Uterus (tissue), 4 donors: ENCODE data around the gene LIMCH1. TPM values are rescaled to one million over a fixed set of nuclear protein-coding genes. Genes with fewer than 3 reads are reported as not detected.
"Not testable (repeated sequence)": the region's sequence is repeated elsewhere in the genome, so short reads cannot be mapped to it uniquely, and the experiment has no call there.

Source experiments
- DNase-seq, 2 donors: peaks; one replicate each; pipeline ENCODE4 v3.0.0-alpha.2; 2019 to 2020
- H3K27ac ChIP-seq, 2 donors: fragments of 200-600 bp; sonication (generic); 1 replicate in 1 of 2; 2 replicates in 1 of 2; pipeline ENCODE4 v1.5.1; 2016 to 2018
- H3K27me3 ChIP-seq, 2 donors: fragments of 200-600 bp; sonication (generic); one replicate each; pipeline ENCODE4 v1.5.1; 2018 to 2019; ENCODE audit warnings: control low read depth in 1 of 2
- H3K36me3 ChIP-seq, 2 donors: fragments of 200-600 bp; sonication (generic); one replicate each; pipeline ENCODE4 v1.5.1; 2019; ENCODE audit warnings: control low read depth in 1 of 2
- H3K4me1 ChIP-seq, 2 donors: fragments of 200-600 bp; sonication (generic); one replicate each; pipeline ENCODE4 v1.5.1; 2018 to 2019; ENCODE audit warnings: control low read depth in 1 of 2
- H3K4me3 ChIP-seq, 2 donors: fragments of 200-600 bp; sonication (generic); 1 replicate in 1 of 2; 2 replicates in 1 of 2; pipeline ENCODE4 v1.5.1; 2018 to 2019; ENCODE audit warnings: mild to moderate bottlenecking in 1 of 2
- H3K9me3 ChIP-seq, 2 donors: fragments of 200-600 bp; sonication (generic); one replicate each; pipeline ENCODE4 v1.5.1; 2019; ENCODE audit warnings: control low read depth in 1 of 2
- CTCF ChIP-seq, 4 experiments: fragments of 200-600 bp in 2 of 4; fragments of 450-650 bp in 2 of 4; sonication (generic) in 2 of 4; IDR thresholded peaks; one replicate each; pipeline ENCODE4 v1.5.1; 2016 to 2019; ENCODE audit warnings: antibody characterized with exemption in 4 of 4, mild to moderate bottlenecking in 2 of 4, moderate library complexity in 1 of 4
- POLR2A ChIP-seq, 2 donors: fragments of 450-650 bp; IDR thresholded peaks; one replicate each; pipeline ENCODE4 v1.6.1; 2016; ENCODE audit warnings: antibody characterized with exemption in 2 of 2, mild to moderate bottlenecking in 1 of 2, moderate library complexity in 1 of 2
- intact Hi-C: fragments of 100-400 bp; cut with DNase I; formaldehyde crosslinking; loops from one replicate; pipeline ENCODE4 v1.15.1; 2023; ENCODE audit warnings: low total_unique reads
- total RNA-seq, 4 donors: library from RNA; depleted of rRNA in 3 of 4; stranded (reverse); fragments of >200 nt in 3 of 4; gene quantifications; one replicate each; pipeline versions ENCODE4 v1.1.0 to v1.2.4, GENCODE V29; 2014 to 2023
- donor health status: DM: yes; HTN: yes; CAD: no.

The LIMCH1 gene
- 10 to 100 TPM; 12.9 to 49.5 (median 28.2) TPM for total RNA-seq

DNA sequence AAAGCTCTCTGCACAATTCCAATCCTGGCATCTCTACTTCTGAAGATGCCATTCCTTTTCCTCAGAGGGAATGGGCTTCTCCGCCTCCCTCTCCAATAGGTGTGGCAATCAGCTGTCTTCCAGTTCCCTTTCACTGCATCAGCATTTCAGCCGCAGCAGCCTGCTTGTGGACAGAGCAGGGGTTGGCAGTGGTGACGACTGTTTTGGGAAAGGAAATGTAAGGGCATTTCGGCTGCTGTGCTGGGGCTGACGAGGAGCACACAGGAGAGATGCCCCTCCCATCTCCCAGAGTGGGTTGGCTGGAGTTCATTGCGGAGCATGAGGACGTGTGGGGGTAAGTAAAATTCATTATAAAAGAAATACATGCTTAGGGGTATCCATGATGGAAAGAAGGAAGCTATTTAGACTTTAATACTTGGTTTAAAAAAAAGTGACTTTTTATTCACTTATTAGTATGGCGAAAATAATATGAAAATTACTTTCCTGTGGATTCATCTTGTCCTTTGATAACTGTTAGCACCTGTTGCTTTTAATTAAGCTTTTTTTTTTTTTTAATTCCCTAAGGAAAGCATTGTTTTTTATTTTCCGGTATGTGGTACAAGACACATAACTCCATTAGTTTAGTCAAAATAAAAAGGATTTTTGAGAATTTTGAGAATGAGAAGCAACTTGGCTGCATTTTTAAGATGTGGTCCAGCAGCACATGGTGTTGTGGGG is at the start of gene LIMCH1:
Gene LIMCH1 (plus strand): TSS at position 141 of the 717 bp plus-strand sequence. CDS start 67,839 bp downstream, outside the sequence.
- Histone ChIP-seq H3K36me3 (no peaks in the 10 kb centered on the region), H3K4me1 (no peaks in the 10 kb centered on the region), H3K27ac (peak within 1 kb of the TSS; percentile 29 to 61), H3K4me3 (peak within 1 kb of the TSS in 1 of 2 donors; percentile 11), H3K27me3 (no peaks in the 10 kb centered on the region), H3K9me3 (no peaks in the 10 kb centered on the region)
- TF ChIP-seq CTCF (IDR thresholded peaks at IDR 0.05) (no peak), POLR2A (IDR thresholded peaks at IDR 0.05) (no peak)
- DNase-seq, result peak; percentile 19 to 40
- intact Hi-C loops, result no loop called here

- intact Hi-C loops, H3K27me3 ChIP-seq, H3K27ac ChIP-seq: not testable (repeated sequence)
These were observed 46.8 kb upstream of the LIMCH1 start for GRCh38 chr4:41491081-41491576.

DNA sequence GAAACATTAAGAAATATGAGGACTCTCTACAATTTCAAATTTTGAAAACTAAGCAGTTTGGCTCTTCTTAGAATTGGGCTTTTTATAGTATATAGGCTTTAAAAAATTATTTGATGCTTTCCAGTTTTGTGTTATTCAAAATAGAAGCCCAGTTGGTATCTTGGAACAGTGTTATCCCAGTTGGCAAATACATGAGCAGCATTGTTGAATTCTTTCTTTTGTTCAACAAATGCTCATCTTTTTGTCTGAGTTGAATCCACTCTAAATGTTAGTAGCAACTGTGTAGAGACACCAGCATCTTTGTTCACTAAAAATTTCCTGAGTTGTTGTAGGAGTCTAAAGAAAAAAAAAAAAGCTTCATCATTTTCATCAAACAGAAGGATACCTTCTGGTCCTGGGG is 41.0 kb upstream of the LIMCH1 start:
- Histone ChIP-seq H3K36me3 (no peaks in the 10 kb centered on the region), H3K27ac (no peak overlapping the region), H3K4me3 (no peak overlapping the region), H3K27me3 (no peaks in the 10 kb centered on the region), H3K9me3 (no peaks in the 10 kb centered on the region), H3K4me1 (no peaks in the 10 kb centered on the region)
- intact Hi-C loops, result no loop called here
- no peak for DNase-seq
- TF ChIP-seq POLR2A (IDR thresholded peaks at IDR 0.05) (no peak), CTCF (IDR thresholded peaks at IDR 0.05) (no peak)

More at GRCh38 chr4:41491081-41491576, 46.8 kb upstream of the LIMCH1 start:
- not testable (repeated sequence) for H3K36me3 ChIP-seq, H3K4me3 ChIP-seq, DNase-seq, H3K4me1 ChIP-seq, H3K9me3 ChIP-seq

GRCh38 chr4:41498177-41498576 is 39.8 kb upstream of the LIMCH1 start:
- intact Hi-C loops, result no loop called here
- Histone ChIP-seq H3K9me3 (no peaks in the 10 kb centered on the region), H3K4me3 (no peak overlapping the region), H3K4me1 (no peaks in the 10 kb centered on the region), H3K27ac (no peak overlapping the region), H3K36me3 (no peaks in the 10 kb centered on the region), H3K27me3 (no peaks in the 10 kb centered on the region)
- no peak for TF ChIP-seq CTCF (IDR thresholded peaks at IDR 0.05)
- TF ChIP-seq POLR2A (IDR thresholded peaks at IDR 0.05), result no peak
- no peak for DNase-seq

DNA sequence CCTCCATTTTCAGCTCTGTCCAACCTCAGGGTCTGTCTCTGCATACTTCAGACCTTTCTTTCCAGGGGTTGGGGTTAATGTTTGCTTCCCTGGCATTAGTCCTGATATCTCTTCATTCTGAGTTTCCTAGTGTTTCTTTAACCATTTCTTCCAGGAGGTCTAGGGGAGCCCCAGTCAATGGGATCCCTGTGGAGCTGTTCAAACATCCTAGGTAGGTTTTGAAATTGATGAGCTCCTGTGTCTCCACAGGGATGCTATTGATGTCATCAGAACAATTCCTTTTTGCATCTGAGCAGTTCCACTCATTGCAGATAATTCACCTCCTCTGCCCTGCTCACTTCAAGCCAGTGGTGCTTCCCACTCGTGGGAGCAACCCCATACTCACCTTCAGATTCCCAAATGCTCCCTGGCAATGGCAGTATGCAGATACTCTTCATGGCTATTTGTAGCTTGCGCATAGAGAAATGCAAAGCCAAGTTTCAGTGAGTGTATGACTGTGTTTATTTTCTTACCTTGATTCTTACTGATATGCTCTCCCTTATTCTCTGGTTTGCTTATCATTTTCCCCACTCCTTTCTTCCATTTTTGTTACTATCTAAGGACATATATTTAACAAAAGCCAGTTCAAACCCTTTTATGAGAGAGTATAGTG is 33.7 kb upstream of the LIMCH1 start:
- no peak overlapping the region for H3K27ac ChIP-seq

More for the DNA sequence above, 33.7 kb upstream of the LIMCH1 start:
- Histone ChIP-seq H3K4me1 (no peaks in the 10 kb centered on the region), H3K9me3 (no peaks in the 10 kb centered on the region), H3K4me3 (no peak overlapping the region), H3K36me3 (no peaks in the 10 kb centered on the region), H3K27me3 (no peaks in the 10 kb centered on the region)
- no peak for DNase-seq
- intact Hi-C loops, result no loop called here
- TF ChIP-seq CTCF (IDR thresholded peaks at IDR 0.05) (no peak), POLR2A (IDR thresholded peaks at IDR 0.05) (no peak)
